GM12865 (cell line): ENCODE data around the gene FRMD1.

Source experiments
- DNase-seq: peaks from one replicate; pipeline ENCODE4 v3.0.0; 2010; ENCODE audit warnings: low read depth
- H3K4me3 ChIP-seq: 2 replicates; pipeline ENCODE4 v1.5.1; 2011; ENCODE audit warnings: mild to moderate bottlenecking, low read depth, low read length, control low read depth
- TF ChIP-seq, protein P1 (sequence below): IDR thresholded peaks from 2 replicates; pipeline ENCODE4 v1.5.1; 2011; ENCODE audit warnings: low read length, control low read depth, low read depth, inconsistent platforms; ENCODE audit not compliant: insufficient read depth; ENCODE audit errors: missing control alignments

The FRMD1 gene

DNA sequence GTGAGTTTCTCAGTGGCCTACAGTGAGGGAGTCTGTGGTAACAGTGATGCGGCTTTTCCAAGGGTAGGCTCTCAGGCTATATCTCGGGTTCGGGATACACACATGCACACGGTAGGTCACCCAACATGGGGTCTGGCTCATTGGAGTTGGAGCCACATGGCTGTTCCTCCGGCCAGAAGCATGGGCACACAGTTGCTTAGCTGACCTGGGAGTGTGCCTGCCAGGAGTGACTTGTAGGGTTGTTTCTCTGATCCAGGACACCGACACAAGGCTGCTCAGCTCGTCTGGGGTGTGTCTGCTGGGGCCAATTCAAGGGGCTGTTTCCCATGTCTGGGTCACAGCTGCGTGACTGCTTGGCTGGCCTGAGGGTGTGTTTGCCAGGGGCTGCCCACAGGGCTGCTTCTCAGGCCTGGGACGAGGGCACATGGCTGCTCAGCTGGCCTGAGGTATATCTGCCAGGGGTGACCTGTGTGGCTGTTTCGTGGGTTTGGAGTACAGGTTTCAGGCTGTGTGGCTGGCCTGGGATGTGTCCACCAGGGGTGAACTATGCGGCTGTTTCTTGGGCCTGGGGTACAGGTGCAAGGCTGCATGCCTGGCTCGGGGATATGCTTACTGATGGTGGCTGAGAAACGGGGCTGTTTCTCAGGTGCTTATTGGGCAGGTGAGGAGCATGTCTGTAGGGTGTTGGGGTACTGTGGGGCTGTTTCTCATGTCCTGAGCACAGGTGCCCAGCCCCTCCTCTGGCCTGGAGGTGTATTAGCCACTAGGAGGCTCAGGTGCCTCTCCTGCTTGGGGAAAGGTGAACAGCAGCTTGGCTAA, 66.4 kb downstream of the FRMD1 start:
- no peak overlapping the region for H3K4me3 ChIP-seq
- TF ChIP-seq, protein P1, sequence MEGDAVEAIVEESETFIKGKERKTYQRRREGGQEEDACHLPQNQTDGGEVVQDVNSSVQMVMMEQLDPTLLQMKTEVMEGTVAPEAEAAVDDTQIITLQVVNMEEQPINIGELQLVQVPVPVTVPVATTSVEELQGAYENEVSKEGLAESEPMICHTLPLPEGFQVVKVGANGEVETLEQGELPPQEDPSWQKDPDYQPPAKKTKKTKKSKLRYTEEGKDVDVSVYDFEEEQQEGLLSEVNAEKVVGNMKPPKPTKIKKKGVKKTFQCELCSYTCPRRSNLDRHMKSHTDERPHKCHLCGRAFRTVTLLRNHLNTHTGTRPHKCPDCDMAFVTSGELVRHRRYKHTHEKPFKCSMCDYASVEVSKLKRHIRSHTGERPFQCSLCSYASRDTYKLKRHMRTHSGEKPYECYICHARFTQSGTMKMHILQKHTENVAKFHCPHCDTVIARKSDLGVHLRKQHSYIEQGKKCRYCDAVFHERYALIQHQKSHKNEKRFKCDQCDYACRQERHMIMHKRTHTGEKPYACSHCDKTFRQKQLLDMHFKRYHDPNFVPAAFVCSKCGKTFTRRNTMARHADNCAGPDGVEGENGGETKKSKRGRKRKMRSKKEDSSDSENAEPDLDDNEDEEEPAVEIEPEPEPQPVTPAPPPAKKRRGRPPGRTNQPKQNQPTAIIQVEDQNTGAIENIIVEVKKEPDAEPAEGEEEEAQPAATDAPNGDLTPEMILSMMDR, result no peak
- no peak for DNase-seq

DNA sequence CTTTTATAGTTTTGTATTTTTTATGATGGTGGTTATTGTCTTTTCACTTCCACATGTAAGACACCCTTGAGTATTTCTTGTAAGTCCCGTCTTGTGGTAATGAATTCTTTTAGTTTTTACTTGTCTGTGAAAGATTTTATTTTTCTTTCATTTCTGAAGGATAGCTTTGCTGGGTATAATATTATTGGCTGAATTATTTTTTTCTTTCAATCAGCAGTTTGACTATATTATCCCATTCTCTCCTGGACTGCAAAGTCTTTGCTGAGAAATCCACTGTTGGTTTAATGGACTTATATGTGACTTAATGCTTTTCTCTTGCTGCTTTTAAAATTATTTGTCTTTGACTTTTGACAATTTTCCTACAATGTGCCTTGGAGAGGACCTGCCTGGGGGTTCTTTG, 67.7 kb downstream of the FRMD1 start:
- no peak overlapping the region for H3K4me3 ChIP-seq
- DNase-seq, result no peak
- TF ChIP-seq, protein P1, result no peak

DNA sequence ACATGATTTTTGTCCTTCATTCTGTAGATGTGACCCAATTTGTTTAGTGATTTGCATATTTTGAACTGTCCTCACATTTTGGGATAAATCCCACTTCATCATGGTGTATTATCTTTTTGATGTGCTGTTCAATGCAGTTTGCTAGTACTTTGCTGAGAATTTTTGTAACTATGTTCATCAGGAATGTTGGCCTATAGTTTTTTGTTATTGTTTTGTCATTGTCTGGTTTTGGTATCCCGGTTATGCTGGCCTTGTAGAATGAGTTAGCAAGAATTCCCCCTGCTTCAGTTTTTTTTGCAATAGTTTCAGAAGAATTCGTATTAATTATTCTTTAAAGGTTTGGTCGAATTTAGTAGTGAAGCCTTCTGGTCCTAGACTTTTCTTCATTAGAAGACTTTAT, 69.7 kb downstream of the FRMD1 start:
- no peak for DNase-seq
- TF ChIP-seq, protein P1, result no peak

DNA sequence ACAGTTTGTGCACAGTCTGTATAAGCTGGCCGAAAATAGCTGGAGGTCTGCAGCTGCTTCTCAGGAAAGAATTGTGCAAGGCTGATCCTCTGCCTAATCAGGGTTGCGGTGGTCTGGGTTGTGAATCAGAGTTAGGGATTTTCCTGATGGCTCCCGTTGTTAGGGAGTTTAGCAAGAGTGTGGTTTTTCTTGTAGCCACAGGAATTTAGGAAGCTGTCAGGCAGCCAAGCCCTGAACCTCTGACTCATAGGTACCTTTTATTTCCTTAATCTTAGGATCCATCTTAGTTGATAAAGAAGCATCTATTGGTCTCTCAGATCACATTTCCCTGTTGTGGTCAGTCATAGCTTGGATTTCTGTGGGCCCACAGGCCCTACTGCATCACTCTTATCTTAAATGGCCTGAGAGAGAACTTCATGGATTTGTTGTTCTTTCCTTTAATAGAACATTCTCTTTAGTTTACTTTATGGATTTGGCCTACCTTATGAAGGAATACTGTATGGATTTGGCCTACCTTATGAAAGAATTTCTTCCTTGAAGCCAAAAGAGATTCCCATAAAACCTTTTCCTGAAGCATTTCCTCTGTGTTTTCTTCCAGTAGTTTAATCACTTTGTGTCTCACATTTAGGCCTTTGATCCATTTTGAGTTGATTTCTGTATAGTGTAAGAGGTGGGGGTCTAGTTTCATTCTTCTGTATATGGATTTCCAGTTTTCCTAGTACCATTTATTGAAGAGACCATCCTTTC, 71.2 kb downstream of the FRMD1 start:
- TF ChIP-seq, protein P1, result no peak
- DNase-seq, result no peak
- H3K4me3 ChIP-seq, result no peak overlapping the region

More for the DNA sequence above, 69.7 kb downstream of the FRMD1 start:
- H3K4me3 ChIP-seq, result no peak overlapping the region

DNA sequence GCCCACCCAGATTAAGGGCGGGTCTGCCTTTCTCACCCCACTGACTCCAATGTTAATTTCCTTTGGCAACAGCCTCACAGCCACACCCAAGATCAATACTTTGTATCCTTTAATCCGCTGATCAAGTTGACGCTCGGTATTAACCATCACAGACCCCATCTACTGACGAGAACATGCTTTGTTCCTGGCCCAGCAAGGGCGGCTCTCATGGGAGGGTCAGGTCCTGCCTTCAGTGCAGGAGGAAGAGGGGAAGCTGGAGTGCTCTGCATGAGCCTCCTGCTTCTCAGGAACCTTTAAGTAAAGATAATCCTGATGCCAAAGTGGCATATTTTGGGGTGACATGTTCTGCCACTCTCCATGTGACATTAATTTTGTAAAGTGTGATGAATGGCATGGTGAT, 73.2 kb downstream of the FRMD1 start:
- no peak for DNase-seq
- TF ChIP-seq, protein P1, result no peak
- H3K4me3 ChIP-seq, result no peak overlapping the region

DNA sequence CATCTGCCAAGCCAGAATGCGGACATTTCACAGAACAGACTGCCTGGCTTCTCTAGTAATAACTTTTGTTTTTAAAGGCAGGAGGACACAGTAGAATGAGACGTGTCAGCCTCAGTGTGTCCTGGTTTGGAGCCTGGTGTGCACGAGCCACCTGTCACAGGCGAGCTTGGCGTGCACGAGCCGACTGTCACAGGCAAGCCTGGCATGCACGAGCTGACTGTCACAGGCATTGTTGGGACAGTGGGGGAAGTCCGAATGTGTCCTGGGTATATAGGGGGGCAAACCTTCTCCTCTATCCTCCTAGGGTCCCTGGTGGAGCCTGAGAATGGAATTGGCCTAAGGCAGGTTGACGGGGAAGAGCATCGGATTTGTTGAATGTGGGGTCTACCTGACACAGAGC, 74.1 kb downstream of the FRMD1 start:
- H3K4me3 ChIP-seq, result no peak overlapping the region
- no peak for DNase-seq
- TF ChIP-seq, protein P1, result no peak
